ENCODE results near the gene FUT8. TPM values are rescaled to one million over a fixed set of nuclear protein-coding genes. Genes with fewer than 3 reads are reported as not detected.
"Not testable (repeated sequence)": the region's sequence is repeated elsewhere in the genome, so short reads cannot be mapped to it uniquely, and the experiment has no call there.

Gene FUT8
- total and polyA plus RNA-seq, 7 donors: 3.2 to 8.6 (median 5.5) TPM

DNA sequence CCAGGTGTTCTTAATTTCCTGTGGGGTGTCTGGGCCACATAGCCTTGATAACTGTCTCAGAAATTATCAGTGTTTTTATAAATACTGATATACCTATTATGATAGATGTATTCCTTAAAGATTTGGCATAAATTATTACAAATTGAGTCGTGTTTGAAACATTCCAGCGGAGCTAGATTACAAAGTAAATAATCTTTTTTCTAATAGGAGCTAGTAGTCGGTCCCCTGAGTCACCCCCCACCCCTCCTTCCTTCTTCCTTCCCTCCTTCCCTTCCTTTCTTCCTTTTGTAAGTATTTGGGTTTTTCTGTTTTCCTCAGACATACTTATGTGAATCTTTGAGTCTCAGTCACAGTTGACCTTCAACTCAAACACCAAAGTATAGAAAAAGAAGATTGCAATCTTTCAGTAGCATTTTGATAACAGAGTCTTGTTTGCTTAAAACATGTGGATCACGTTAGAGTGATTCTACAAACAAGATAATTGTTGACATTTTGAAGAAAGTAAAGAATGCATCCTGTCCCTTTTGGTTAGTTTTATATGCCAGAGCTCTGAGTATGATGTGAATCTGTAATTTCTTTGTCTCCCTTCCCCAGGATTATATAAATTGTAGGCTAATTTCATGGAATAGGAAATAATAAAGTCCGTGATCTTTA is 264.0 kb downstream of the FUT8 start:
- Histone ChIP-seq H3K36me3 (ENCODE audit: insufficient read depth in 1 of 2, low read depth in 1 of 2) (no peaks in the 10 kb centered on the region), H3K9me3 (no peaks in the 10 kb centered on the region), H3K4me3 (no peak overlapping the region), H3K4me1 (no peaks in the 10 kb centered on the region), H3K27ac (no peak overlapping the region), H3K27me3 (ENCODE audit: insufficient read depth in 3 of 3, low read length in 2 of 3) (no peaks in the 10 kb centered on the region)
- intact Hi-C loops (cut with DNase I): no loop called here
- DNase-seq: no peak
- ATAC-seq: no peak
- TF ChIP-seq, protein P1, sequence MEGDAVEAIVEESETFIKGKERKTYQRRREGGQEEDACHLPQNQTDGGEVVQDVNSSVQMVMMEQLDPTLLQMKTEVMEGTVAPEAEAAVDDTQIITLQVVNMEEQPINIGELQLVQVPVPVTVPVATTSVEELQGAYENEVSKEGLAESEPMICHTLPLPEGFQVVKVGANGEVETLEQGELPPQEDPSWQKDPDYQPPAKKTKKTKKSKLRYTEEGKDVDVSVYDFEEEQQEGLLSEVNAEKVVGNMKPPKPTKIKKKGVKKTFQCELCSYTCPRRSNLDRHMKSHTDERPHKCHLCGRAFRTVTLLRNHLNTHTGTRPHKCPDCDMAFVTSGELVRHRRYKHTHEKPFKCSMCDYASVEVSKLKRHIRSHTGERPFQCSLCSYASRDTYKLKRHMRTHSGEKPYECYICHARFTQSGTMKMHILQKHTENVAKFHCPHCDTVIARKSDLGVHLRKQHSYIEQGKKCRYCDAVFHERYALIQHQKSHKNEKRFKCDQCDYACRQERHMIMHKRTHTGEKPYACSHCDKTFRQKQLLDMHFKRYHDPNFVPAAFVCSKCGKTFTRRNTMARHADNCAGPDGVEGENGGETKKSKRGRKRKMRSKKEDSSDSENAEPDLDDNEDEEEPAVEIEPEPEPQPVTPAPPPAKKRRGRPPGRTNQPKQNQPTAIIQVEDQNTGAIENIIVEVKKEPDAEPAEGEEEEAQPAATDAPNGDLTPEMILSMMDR (IDR thresholded peaks at IDR 0.05): no peak
- WGBS, 3 donors: 68 to 74% (median 70%) methylated on average over 5 of the region's 5 CpGs

DNA sequence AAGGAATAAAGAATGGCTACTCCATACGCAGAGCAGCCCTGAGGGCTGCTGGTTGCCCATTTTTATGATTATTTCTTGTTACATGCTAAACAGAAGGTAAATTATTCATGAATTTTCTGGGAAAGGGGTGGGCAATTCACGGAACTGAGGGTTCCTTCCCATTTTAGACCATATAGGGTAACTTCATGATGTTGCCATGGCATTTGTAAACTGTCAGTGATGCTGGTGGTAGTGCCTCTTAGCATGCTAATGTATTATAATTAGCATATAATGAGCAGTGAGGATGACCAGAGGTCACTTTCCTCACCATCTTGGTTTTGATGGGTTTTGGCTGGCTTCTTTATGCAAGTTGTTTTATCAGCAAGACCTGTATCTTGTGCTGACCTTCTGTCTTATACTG is 273.0 kb downstream of the FUT8 start:
- WGBS, 3 donors: 95 to 97% (median 96%) methylated on average over 2 of the region's 2 CpGs
- intact Hi-C loops (cut with DNase I): no loop called here

DNA sequence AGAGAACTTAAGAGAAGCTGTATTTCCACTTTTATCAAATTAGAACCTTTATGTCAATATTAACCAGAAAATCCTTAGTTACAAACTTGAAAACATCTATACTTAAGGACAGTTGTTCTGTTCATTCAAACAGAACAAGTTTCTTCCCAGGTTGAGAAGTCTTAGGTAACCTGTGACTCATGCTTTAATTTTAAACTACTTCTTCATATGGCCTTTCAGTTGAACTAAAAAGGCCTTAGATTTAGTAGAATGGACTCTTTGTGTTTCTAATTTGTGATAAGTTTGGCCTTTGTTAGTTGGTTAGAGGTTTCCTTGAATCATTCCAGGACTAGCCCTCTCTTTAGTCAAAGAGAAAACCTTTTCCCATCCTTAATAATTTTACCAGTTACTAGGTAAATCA is 274.2 kb downstream of the FUT8 start:
- H3K9me3 ChIP-seq: no peaks in the 10 kb centered on the region
- no peak overlapping the region for H3K27ac ChIP-seq
- intact Hi-C loops (cut with DNase I): no loop called here
- TF ChIP-seq, protein P1 (IDR thresholded peaks at IDR 0.05): no peak
- no peaks in the 10 kb centered on the region for H3K27me3 ChIP-seq (ENCODE audit: insufficient read depth in 3 of 3, low read length in 2 of 3)
- no peak overlapping the region for H3K4me3 ChIP-seq
- DNase-seq (no peak), ATAC-seq (no peak)
- no peaks in the 10 kb centered on the region for H3K36me3 ChIP-seq (ENCODE audit: insufficient read depth in 1 of 2, low read depth in 1 of 2)
- H3K4me1 ChIP-seq: no peaks in the 10 kb centered on the region

More for the DNA sequence above, 273.0 kb downstream of the FUT8 start:
- TF ChIP-seq, protein P1 (IDR thresholded peaks at IDR 0.05): no peak
- H3K9me3 ChIP-seq: no peaks in the 10 kb centered on the region
- ATAC-seq (no peak), DNase-seq (no peak)
- no peak overlapping the region for H3K4me3 ChIP-seq
- H3K27me3 ChIP-seq (ENCODE audit: insufficient read depth in 3 of 3, low read length in 2 of 3): no peaks in the 10 kb centered on the region
- H3K27ac ChIP-seq: no peak overlapping the region
- H3K4me1 ChIP-seq: no peaks in the 10 kb centered on the region
- no peaks in the 10 kb centered on the region for H3K36me3 ChIP-seq (ENCODE audit: insufficient read depth in 1 of 2, low read depth in 1 of 2)

DNA sequence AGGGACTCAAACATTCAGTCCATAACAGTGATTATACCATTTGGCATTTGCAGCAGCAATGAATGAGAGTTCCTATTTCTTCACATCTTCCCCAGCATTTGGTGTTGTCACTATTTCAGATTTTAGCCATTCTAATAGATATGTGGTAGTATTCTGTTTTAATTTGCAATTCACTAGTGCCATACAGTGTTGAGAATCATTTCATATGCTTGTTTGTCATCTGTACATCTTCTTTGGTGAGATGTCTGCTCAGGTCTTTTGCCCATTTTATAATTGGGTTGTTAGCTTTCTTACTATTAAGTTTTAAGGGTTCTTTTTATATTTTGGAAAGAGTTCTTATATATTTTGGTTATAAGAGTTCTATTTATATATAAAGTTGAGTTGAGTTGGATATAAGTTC is 276.5 kb downstream of the FUT8 start:
- Histone ChIP-seq H3K27ac (no peak overlapping the region), H3K27me3 (ENCODE audit: insufficient read depth in 3 of 3, low read length in 2 of 3) (no peaks in the 10 kb centered on the region), H3K4me1 (no peaks in the 10 kb centered on the region), H3K9me3 (no peaks in the 10 kb centered on the region), H3K4me3 (no peak overlapping the region), H3K36me3 (ENCODE audit: insufficient read depth in 1 of 2, low read depth in 1 of 2) (no peaks in the 10 kb centered on the region)
- DNase-seq: no peak
- no peak for ATAC-seq
- intact Hi-C loops (cut with DNase I): no loop called here
- TF ChIP-seq, protein P1 (IDR thresholded peaks at IDR 0.05): no peak

DNA sequence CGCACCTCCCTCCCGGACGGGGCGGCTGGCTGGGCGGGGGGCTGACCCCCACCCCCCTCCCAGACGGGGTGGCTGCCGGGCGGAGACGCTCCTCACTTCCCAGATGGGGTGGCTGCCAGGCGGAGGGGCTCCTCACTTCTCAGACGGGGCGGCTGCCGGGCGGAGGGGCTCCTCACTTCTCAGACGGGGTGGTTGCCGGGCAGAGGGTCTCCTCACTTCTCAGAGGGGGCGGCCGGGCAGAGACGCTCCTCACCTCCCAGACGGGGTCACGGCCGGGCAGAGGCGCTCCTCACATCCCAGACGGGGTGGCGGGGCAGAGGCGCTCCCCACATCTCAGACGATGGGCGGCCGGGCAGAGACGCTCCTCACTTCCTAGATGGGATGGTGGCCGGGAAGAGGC is 280.0 kb downstream of the FUT8 start:
- 95 to 98% (median 96%) methylated on average over 8 to 25 of the region's 31 CpGs for WGBS, 3 donors
- H3K4me1 ChIP-seq; intact Hi-C loops (cut with DNase I); DNase-seq; H3K4me3 ChIP-seq; H3K27ac ChIP-seq; H3K27me3 ChIP-seq (ENCODE audit: insufficient read depth in 3 of 3, low read length in 2 of 3); ATAC-seq; H3K36me3 ChIP-seq (ENCODE audit: insufficient read depth in 1 of 2, low read depth in 1 of 2); H3K9me3 ChIP-seq: not testable (repeated sequence)
